ENCODE measurements around the gene KIAA1755. TPM values are rescaled to one million over a fixed set of nuclear protein-coding genes. Genes with fewer than 3 reads are reported as not detected.
A peak's percentile ranks its signal among the peaks of the same experiment; 100 is the strongest.

The KIAA1755 gene
- total RNA-seq, 4 donors from 2014 or later, result 0.05 to 0.41 (median 0.38) TPM; not detected in 1

- peaks cover 12 to 18% (median 14%) of the 10 kb centered on the region in 3 donors for H3K27me3 ChIP-seq
- no peaks in the 10 kb centered on the region for H3K4me1 ChIP-seq
- DNase-seq, result no peak
- in situ Hi-C loops (cut with MboI; ENCODE audit: low sequenced_read_pairs in 4 of 4), result no loop called here
- H3K4me3 ChIP-seq, result peak overlapping the region; percentile 32 to 46 (median 36)
- TF ChIP-seq POLR2A (IDR thresholded peaks at IDR 0.05) (no peak), CTCF (IDR thresholded peaks at IDR 0.05 in 4 of 5, conservative IDR thresholded peaks at IDR 0.05 in 1 of 5) (no peak)
- H3K36me3 ChIP-seq, result no peaks in the 10 kb centered on the region
- intact Hi-C loops (cut with DNase I; ENCODE audit: low total_unique reads), result no loop called here
- peak in 1 of 2 donors; percentile 37 for ATAC-seq
- H3K27ac ChIP-seq, result peak overlapping the region; percentile 43 to 68 (median 66)
- no peaks in the 10 kb centered on the region for H3K9me3 ChIP-seq
Measured at GRCh38 chr20:38260025-38260377, 534 bp downstream of the KIAA1755 start.

GRCh38 chr20:38258545-38259215 lies 1.9 kb downstream of the KIAA1755 start:
- H3K9me3 ChIP-seq, result no peaks in the 10 kb centered on the region
- H3K4me3 ChIP-seq, result no peak overlapping the region
- in situ Hi-C loops (cut with MboI; ENCODE audit: low sequenced_read_pairs in 4 of 4), result no loop called here
- DNase-seq (no peak), ATAC-seq (no peak)
- no peaks in the 10 kb centered on the region for H3K36me3 ChIP-seq
- no peak overlapping the region for H3K27ac ChIP-seq
- no peak for TF ChIP-seq CTCF (IDR thresholded peaks at IDR 0.05 in 4 of 5, conservative IDR thresholded peaks at IDR 0.05 in 1 of 5)
- TF ChIP-seq POLR2A (IDR thresholded peaks at IDR 0.05), result no peak
- H3K27me3 ChIP-seq, result peaks cover 12 to 18% (median 14%) of the 10 kb centered on the region in 3 donors
- no peaks in the 10 kb centered on the region for H3K4me1 ChIP-seq
- intact Hi-C loops (cut with DNase I; ENCODE audit: low total_unique reads), result no loop called here

GRCh38 chr20:38256966-38257365 lies 3.6 kb downstream of the KIAA1755 start:
- ATAC-seq (no peak), DNase-seq (no peak)
- Histone ChIP-seq H3K36me3 (no peaks in the 10 kb centered on the region), H3K4me1 (no peaks in the 10 kb centered on the region), H3K27ac (no peak overlapping the region), H3K4me3 (no peak overlapping the region), H3K9me3 (no peaks in the 10 kb centered on the region), H3K27me3 (peaks cover 12 to 18% (median 12%) of the 10 kb centered on the region in 3 donors)
- in situ Hi-C loops (cut with MboI; ENCODE audit: low sequenced_read_pairs in 4 of 4), result no loop called here
- no peak for TF ChIP-seq POLR2A (IDR thresholded peaks at IDR 0.05)
- no peak for TF ChIP-seq CTCF (IDR thresholded peaks at IDR 0.05 in 4 of 5, conservative IDR thresholded peaks at IDR 0.05 in 1 of 5)
- intact Hi-C loops (cut with DNase I; ENCODE audit: low total_unique reads), result no loop called here

GRCh38 chr20:38256021-38256420 lies 4.5 kb downstream of the KIAA1755 start:
- in situ Hi-C loops (cut with MboI; ENCODE audit: low sequenced_read_pairs in 4 of 4), result no loop called here
- no peak overlapping the region for H3K4me3 ChIP-seq

More at GRCh38 chr20:38256021-38256420, 4.5 kb downstream of the KIAA1755 start:
- Histone ChIP-seq H3K27me3 (peaks cover 6 to 12% (median 10%) of the 10 kb centered on the region in 3 donors), H3K27ac (peak overlapping the region in 1 of 4 donors; percentile 43), H3K9me3 (no peaks in the 10 kb centered on the region), H3K4me1 (no peaks in the 10 kb centered on the region), H3K36me3 (no peaks in the 10 kb centered on the region)
- TF ChIP-seq POLR2A (IDR thresholded peaks at IDR 0.05) (no peak), CTCF (IDR thresholded peaks at IDR 0.05 in 4 of 5, conservative IDR thresholded peaks at IDR 0.05 in 1 of 5) (no peak)
- ATAC-seq (no peak), DNase-seq (no peak)
- intact Hi-C loops (cut with DNase I; ENCODE audit: low total_unique reads), result no loop called here

All from gastrocnemius medialis (tissue), 4 donors.